Tibial nerve (tissue), 4 donors: ENCODE results near the gene RPL13. TPM values are rescaled to one million over a fixed set of nuclear protein-coding genes. Genes with fewer than 3 reads are reported as not detected.

Experiments used
- DNase-seq, 2 donors: peaks; one replicate each; pipeline ENCODE4 v3.0.0-alpha.2; 2019; ENCODE audit warnings: low spot score in 2 of 2
- H3K27ac ChIP-seq, 4 donors: fragments of 200-600 bp; sonication (generic) in 3 of 4; one replicate each; pipeline ENCODE4 v1.5.1; 2017 to 2019; ENCODE audit warnings: mild to moderate bottlenecking in 1 of 4
- H3K27me3 ChIP-seq, 2 donors: fragments of 200-600 bp; sonication (generic) in 1 of 2; one replicate each; pipeline versions ENCODE4 v1.5.1 to v1.6.0; 2017 to 2019
- H3K36me3 ChIP-seq, 3 donors: fragments of 200-600 bp; sonication (generic); one replicate each; pipeline ENCODE4 v1.5.1; 2018 to 2019
- H3K4me1 ChIP-seq, 4 donors: fragments of 200-600 bp; sonication (generic) in 3 of 4; one replicate each; pipeline ENCODE4 v1.5.1; 2017 to 2019
- H3K4me3 ChIP-seq, 4 donors: fragments of 200-600 bp; sonication (generic) in 3 of 4; one replicate each; pipeline ENCODE4 v1.5.1; 2017 to 2019; ENCODE audit warnings: mild to moderate bottlenecking in 1 of 4, moderate library complexity in 1 of 4
- H3K9me3 ChIP-seq, 4 donors: fragments of 200-600 bp; sonication (generic) in 3 of 4; one replicate each; pipeline ENCODE4 v1.5.1; 2017 to 2019
- CTCF ChIP-seq, 5 experiments: fragments of 200-600 bp in 3 of 5; fragments of 450-650 bp in 2 of 5; sonication (generic) in 3 of 5; IDR thresholded peaks; one replicate each; pipeline ENCODE4 v1.5.1; 2016 to 2019; ENCODE audit warnings: antibody characterized with exemption in 5 of 5, mild to moderate bottlenecking in 3 of 5, moderate library complexity in 2 of 5
- EP300 ChIP-seq, 2 donors: sonication (generic); formaldehyde crosslinking; IDR thresholded peaks; one replicate each; pipeline ENCODE4 v1.6.1; 2017; ENCODE audit warnings: antibody characterized with exemption in 2 of 2, mild to moderate bottlenecking in 1 of 2
- POLR2A ChIP-seq, 2 donors: fragments of 450-650 bp; IDR thresholded peaks; one replicate each; pipeline ENCODE4 v1.6.1; 2017; ENCODE audit warnings: antibody characterized with exemption in 2 of 2, mild to moderate bottlenecking in 2 of 2, moderate library complexity in 2 of 2
- WGBS, 2 donors: methylation state at CpG; one replicate each; pipeline ENCODE4 v1.1.5; 2018; 5-methylcytosine and 5-hydroxymethylcytosine counted together
- total RNA-seq, 4 donors: library from RNA; depleted of rRNA; stranded (reverse); fragments of >200 nt; gene quantifications; one replicate each; pipeline ENCODE4 v1.1.0, GENCODE V29; 2016

Gene RPL13
- total RNA-seq, 4 donors from 2014 or later = 5,811 to 9,745 (median 6,935) TPM

- no peaks in the 10 kb centered on the region for H3K36me3 ChIP-seq
- 81% methylated on average over 12 of the region's 12 CpGs for WGBS, 2 donors
- H3K9me3 ChIP-seq = no peaks in the 10 kb centered on the region
- TF ChIP-seq POLR2A (IDR thresholded peaks at IDR 0.05) (no peak), CTCF (IDR thresholded peaks at IDR 0.05) (no peak), EP300 (IDR thresholded peaks at IDR 0.05) (no peak)
- H3K4me3 ChIP-seq = no peak overlapping the region
- no peak overlapping the region for H3K27ac ChIP-seq
- no peak for DNase-seq
- H3K4me1 ChIP-seq = peaks cover 0 to 13% (median 8%) of the 10 kb centered on the region in 4 donors
- peaks cover 0 to 13% of the 10 kb centered on the region in 2 donors for H3K27me3 ChIP-seq
These were observed 39.9 kb downstream of the RPL13 start for GRCh38 chr16:89600427-89600826.

- 74 to 77% methylated on average over 8 of the region's 8 CpGs for WGBS, 2 donors
These were observed 40.5 kb downstream of the RPL13 start for GRCh38 chr16:89600956-89601355.

GRCh38 chr16:89601906-89602272, 41.4 kb downstream of the RPL13 start:
- peaks cover 0 to 13% of the 10 kb centered on the region in 2 donors for H3K27me3 ChIP-seq
- H3K27ac ChIP-seq = no peak overlapping the region
- 59 to 70% methylated on average over 12 to 22 of the region's 22 CpGs for WGBS, 2 donors

More at GRCh38 chr16:89600956-89601355, 40.5 kb downstream of the RPL13 start:
- DNase-seq = no peak
- H3K36me3 ChIP-seq = no peaks in the 10 kb centered on the region
- H3K4me1 ChIP-seq = peaks cover 0 to 13% (median 8%) of the 10 kb centered on the region in 4 donors
- no peaks in the 10 kb centered on the region for H3K9me3 ChIP-seq
- H3K27me3 ChIP-seq = peaks cover 0 to 13% of the 10 kb centered on the region in 2 donors
- no peak overlapping the region for H3K27ac ChIP-seq
- TF ChIP-seq EP300 (IDR thresholded peaks at IDR 0.05) (no peak), POLR2A (IDR thresholded peaks at IDR 0.05) (no peak), CTCF (IDR thresholded peaks at IDR 0.05) (no peak)
- no peak overlapping the region for H3K4me3 ChIP-seq

GRCh38 chr16:89602273-89602951, 41.9 kb downstream of the RPL13 start:
- Histone ChIP-seq H3K9me3 (no peaks in the 10 kb centered on the region), H3K27me3 (peaks cover 0 to 13% of the 10 kb centered on the region in 2 donors), H3K4me3 (no peak overlapping the region), H3K4me1 (peaks cover 0 to 13% (median 8%) of the 10 kb centered on the region in 4 donors), H3K36me3 (no peaks in the 10 kb centered on the region), H3K27ac (no peak overlapping the region)
- TF ChIP-seq EP300 (IDR thresholded peaks at IDR 0.05) = no peak
- TF ChIP-seq POLR2A (IDR thresholded peaks at IDR 0.05) = no peak
- no peak for TF ChIP-seq CTCF (IDR thresholded peaks at IDR 0.05)
- 6 to 8% methylated on average over 16 to 21 of the region's 22 CpGs for WGBS, 2 donors
- no peak for DNase-seq

More at GRCh38 chr16:89601906-89602272, 41.4 kb downstream of the RPL13 start:
- TF ChIP-seq CTCF (IDR thresholded peaks at IDR 0.05) (no peak), EP300 (IDR thresholded peaks at IDR 0.05) (no peak), POLR2A (IDR thresholded peaks at IDR 0.05) (no peak)
- Histone ChIP-seq H3K9me3 (no peaks in the 10 kb centered on the region), H3K4me3 (no peak overlapping the region), H3K36me3 (no peaks in the 10 kb centered on the region), H3K4me1 (peaks cover 0 to 13% (median 8%) of the 10 kb centered on the region in 4 donors)
- no peak for DNase-seq

- H3K27me3 ChIP-seq = peaks cover 0 to 13% of the 10 kb centered on the region in 2 donors
These were observed 42.6 kb downstream of the RPL13 start for GRCh38 chr16:89602952-89603590.

More at GRCh38 chr16:89602952-89603590, 42.6 kb downstream of the RPL13 start:
- H3K9me3 ChIP-seq = no peaks in the 10 kb centered on the region
- no peak overlapping the region for H3K4me3 ChIP-seq
- H3K4me1 ChIP-seq = peaks cover 0 to 13% (median 8%) of the 10 kb centered on the region in 4 donors
- 59 to 67% methylated on average over 4 to 5 of the region's 5 CpGs for WGBS, 2 donors
- DNase-seq = no peak
- TF ChIP-seq CTCF (IDR thresholded peaks at IDR 0.05) (no peak), EP300 (IDR thresholded peaks at IDR 0.05) (no peak), POLR2A (IDR thresholded peaks at IDR 0.05) (no peak)
- no peaks in the 10 kb centered on the region for H3K36me3 ChIP-seq
- no peak overlapping the region for H3K27ac ChIP-seq
